ENCODE results near the gene TIMM17A.
A peak's percentile ranks its signal among the peaks of the same experiment; 100 is the strongest.

TIMM17A gene

DNA sequence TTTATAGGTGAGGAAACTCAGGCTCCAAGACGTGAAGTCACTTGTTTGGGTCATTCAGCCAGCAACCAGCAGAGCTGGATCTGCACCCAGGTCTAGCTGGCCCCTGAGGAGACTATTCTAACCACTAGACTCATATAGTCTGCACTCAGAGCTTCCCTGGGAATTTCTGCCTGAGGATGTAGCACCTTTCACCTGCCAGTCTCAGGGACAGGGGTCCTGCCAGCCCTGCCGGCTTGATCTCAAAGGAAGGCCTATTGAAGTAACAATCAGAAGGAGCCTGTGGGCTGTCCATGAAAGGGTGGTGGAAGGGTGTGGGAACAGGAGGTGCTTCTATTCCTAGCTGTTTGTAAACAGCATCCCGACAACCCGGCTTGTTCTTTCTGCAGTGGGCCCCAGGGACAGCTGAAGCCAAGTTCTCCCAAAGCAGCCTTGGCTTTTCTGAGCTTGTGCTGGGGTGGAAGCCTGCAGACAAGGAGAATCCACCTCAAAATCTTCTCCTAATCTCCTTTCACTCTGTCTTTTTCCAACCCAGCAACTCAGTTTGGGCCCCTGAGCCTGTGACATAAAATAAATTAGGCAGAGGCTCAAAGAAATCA lies 16.8 kb upstream of the TIMM17A start:
- TF ChIP-seq TEAD4 (IDR thresholded peaks at IDR 0.05) (no peak), NFIC (IDR thresholded peaks at IDR 0.05) (no peak), CREB1 (IDR thresholded peaks at IDR 0.05; ENCODE audit: low read depth) (no peak), CEBPB (IDR thresholded peaks at IDR 0.05) (no peak), RAD21 (IDR thresholded peaks at IDR 0.05; ENCODE audit: low read depth) (no peak), TAF1 (IDR thresholded peaks at IDR 0.05; ENCODE audit: low read depth) (no peak), FOXM1 (IDR thresholded peaks at IDR 0.05; ENCODE audit: borderline replicate concordance, low read depth) (no peak), EGR1 (IDR thresholded peaks at IDR 0.05) (no peak), EP300 (IDR thresholded peaks at IDR 0.05; ENCODE audit: borderline replicate concordance) (no peak), TCF12 (IDR thresholded peaks at IDR 0.05; ENCODE audit: low read depth) (no peak), YY1 (IDR thresholded peaks at IDR 0.05; ENCODE audit: low read depth) (no peak), ZBTB7A (IDR thresholded peaks at IDR 0.05; ENCODE audit: low read depth) (no peak)
- TF ChIP-seq, protein P1, sequence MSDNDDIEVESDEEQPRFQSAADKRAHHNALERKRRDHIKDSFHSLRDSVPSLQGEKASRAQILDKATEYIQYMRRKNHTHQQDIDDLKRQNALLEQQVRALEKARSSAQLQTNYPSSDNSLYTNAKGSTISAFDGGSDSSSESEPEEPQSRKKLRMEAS (IDR thresholded peaks at IDR 0.05): no peak
- TF ChIP-seq, protein P2, sequence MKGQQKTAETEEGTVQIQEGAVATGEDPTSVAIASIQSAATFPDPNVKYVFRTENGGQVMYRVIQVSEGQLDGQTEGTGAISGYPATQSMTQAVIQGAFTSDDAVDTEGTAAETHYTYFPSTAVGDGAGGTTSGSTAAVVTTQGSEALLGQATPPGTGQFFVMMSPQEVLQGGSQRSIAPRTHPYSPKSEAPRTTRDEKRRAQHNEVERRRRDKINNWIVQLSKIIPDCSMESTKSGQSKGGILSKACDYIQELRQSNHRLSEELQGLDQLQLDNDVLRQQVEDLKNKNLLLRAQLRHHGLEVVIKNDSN (IDR thresholded peaks at IDR 0.05): no peak
- TF ChIP-seq, protein P3, sequence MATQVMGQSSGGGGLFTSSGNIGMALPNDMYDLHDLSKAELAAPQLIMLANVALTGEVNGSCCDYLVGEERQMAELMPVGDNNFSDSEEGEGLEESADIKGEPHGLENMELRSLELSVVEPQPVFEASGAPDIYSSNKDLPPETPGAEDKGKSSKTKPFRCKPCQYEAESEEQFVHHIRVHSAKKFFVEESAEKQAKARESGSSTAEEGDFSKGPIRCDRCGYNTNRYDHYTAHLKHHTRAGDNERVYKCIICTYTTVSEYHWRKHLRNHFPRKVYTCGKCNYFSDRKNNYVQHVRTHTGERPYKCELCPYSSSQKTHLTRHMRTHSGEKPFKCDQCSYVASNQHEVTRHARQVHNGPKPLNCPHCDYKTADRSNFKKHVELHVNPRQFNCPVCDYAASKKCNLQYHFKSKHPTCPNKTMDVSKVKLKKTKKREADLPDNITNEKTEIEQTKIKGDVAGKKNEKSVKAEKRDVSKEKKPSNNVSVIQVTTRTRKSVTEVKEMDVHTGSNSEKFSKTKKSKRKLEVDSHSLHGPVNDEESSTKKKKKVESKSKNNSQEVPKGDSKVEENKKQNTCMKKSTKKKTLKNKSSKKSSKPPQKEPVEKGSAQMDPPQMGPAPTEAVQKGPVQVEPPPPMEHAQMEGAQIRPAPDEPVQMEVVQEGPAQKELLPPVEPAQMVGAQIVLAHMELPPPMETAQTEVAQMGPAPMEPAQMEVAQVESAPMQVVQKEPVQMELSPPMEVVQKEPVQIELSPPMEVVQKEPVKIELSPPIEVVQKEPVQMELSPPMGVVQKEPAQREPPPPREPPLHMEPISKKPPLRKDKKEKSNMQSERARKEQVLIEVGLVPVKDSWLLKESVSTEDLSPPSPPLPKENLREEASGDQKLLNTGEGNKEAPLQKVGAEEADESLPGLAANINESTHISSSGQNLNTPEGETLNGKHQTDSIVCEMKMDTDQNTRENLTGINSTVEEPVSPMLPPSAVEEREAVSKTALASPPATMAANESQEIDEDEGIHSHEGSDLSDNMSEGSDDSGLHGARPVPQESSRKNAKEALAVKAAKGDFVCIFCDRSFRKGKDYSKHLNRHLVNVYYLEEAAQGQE (IDR thresholded peaks at IDR 0.05; ENCODE audit: low read depth): no peak

DNA sequence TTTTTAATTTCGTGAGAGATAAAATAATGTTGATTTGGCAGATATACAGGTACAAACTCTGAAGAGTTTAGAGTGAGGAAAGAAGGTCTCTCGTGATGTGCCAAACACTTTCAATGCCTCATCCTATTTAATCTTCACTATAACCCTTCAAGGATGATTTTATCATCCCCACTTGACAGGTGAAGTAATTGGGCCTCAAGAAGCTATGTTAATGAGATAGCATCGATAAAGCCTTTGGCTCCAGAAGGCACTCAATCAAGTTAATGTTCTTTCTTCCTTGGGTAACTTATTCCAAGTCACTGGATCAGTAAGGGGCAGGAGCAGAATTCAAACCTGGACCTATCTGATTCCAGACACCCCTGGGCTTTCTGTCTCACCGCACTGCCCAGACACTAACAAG lies 16.2 kb upstream of the TIMM17A start:
- no peak for TF ChIP-seq CREB1 (IDR thresholded peaks at IDR 0.05; ENCODE audit: low read depth)
- TF ChIP-seq TAF1 (IDR thresholded peaks at IDR 0.05; ENCODE audit: low read depth): no peak
- no peak for TF ChIP-seq CEBPB (IDR thresholded peaks at IDR 0.05)
- TF ChIP-seq NFIC (IDR thresholded peaks at IDR 0.05): no peak
- TF ChIP-seq, protein P2 (IDR thresholded peaks at IDR 0.05): no peak
- no peak for TF ChIP-seq RAD21 (IDR thresholded peaks at IDR 0.05; ENCODE audit: low read depth)
- TF ChIP-seq FOXM1 (IDR thresholded peaks at IDR 0.05; ENCODE audit: borderline replicate concordance, low read depth): no peak
- no peak for TF ChIP-seq TEAD4 (IDR thresholded peaks at IDR 0.05)
- TF ChIP-seq EGR1 (IDR thresholded peaks at IDR 0.05): no peak
- TF ChIP-seq, protein P1 (IDR thresholded peaks at IDR 0.05): no peak

DNA sequence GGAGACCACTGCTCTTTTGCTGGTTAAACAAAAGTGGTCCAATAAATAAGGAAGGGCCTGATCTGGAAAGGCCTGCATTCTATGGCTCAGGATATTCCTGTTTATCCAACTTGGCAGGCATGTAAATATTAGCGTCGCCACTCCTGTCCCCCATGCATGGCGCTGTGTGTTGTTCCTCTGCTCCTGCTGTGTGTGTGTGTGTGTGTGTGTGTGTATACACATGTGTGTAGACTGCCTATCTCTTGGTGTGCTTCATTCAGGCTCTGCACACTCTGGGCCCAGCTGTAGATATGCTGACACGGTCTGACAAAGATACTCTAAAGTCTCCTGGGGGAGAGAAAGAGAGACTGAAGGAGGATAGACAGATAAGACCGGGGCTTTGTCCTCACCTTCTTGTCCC lies 15.7 kb upstream of the TIMM17A start:
- no peak for TF ChIP-seq FOXM1 (IDR thresholded peaks at IDR 0.05; ENCODE audit: borderline replicate concordance, low read depth)

DNA sequence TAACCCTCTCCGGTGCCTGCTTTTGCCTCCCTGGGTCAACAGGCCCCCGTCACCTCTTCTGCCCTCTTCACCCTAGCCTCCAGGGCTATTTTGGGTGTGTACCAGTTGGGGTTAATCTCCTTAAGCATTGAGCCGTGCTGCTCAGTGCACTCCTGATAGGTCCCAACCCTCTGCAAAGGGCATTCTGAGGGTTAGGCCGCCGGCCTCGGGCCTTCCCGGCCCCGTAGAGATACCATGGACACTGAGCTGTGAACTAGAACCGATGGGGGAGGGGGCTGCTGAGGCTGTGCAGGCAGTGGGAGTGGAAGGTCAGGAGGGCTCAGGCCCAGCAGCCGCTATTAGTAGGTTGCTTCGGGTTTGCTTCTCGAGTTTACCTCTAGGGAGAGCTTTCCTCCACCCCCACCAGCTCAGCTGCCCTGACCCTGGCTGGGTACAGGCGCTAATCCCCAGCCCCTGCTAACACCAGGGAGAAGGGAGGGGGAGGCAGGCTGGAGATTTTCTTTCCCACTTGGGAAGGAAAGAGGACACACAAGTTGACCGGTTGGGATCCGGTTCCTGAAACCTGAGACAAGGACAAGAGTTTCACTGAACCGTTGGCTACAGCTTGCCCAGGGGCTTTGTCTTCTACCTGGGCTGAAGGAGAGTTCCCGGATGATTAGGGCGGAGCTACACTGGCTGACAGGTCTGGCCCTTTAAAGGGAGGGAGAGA lies 13.7 kb upstream of the TIMM17A start:
- TF ChIP-seq, protein P1 (IDR thresholded peaks at IDR 0.05): peak; percentile 22; the same call in 1 of the 2 replicates
- TF ChIP-seq CREB1 (IDR thresholded peaks at IDR 0.05; ENCODE audit: low read depth) (no peak), EGR1 (IDR thresholded peaks at IDR 0.05) (no peak), TAF1 (IDR thresholded peaks at IDR 0.05; ENCODE audit: low read depth) (peak; percentile 35; the same call in 1 of the 2 replicates), CEBPB (IDR thresholded peaks at IDR 0.05) (no peak)

DNA sequence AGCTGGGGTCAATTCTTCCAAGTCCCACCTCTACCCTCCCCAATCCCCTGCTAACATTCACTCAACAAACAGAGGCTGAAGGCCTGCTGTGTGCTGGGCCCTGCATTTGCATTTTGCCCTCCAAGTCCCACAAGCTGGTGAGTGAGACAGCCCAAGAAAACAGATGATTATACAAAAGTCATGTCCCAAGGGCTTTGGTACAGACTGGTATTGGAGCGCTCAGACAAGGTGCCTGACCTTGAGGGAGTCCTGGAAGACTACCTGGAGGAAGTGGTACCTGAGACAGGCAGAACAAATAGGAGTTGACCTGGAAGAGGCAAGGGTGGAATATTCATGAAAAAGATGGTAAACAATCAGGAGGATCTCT lies 13.2 kb upstream of the TIMM17A start:
- TF ChIP-seq TEAD4 (IDR thresholded peaks at IDR 0.05) (no peak), ZBTB7A (IDR thresholded peaks at IDR 0.05; ENCODE audit: low read depth) (no peak), EP300 (IDR thresholded peaks at IDR 0.05; ENCODE audit: borderline replicate concordance) (no peak), CREB1 (IDR thresholded peaks at IDR 0.05; ENCODE audit: low read depth) (no peak), CEBPB (IDR thresholded peaks at IDR 0.05) (no peak), FOXM1 (IDR thresholded peaks at IDR 0.05; ENCODE audit: borderline replicate concordance, low read depth) (no peak)

DNA sequence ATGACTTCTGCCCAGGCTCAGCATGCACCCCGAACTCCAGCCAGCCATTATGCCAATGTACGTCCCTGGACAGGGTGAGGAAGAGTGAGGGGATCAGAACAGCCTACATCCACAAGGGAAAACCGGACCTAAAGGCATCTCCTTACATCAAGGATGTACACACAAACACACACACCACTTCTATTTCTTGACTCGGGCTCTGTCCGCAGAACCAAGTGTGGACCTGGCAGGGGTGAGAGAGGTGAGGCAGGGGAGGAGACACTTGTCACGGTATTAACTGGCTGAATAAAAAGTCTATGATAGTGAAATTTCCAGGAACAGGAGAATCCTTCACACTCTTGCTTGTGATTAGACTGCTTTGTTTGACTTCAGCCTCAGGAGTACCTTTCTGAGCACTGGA lies 11.3 kb upstream of the TIMM17A start:
- TF ChIP-seq EGR1 (IDR thresholded peaks at IDR 0.05) (no peak), ZBTB7A (IDR thresholded peaks at IDR 0.05; ENCODE audit: low read depth) (no peak), TEAD4 (IDR thresholded peaks at IDR 0.05) (no peak), CEBPB (IDR thresholded peaks at IDR 0.05) (no peak), YY1 (IDR thresholded peaks at IDR 0.05; ENCODE audit: low read depth) (no peak), FOXM1 (IDR thresholded peaks at IDR 0.05; ENCODE audit: borderline replicate concordance, low read depth) (no peak), CREB1 (IDR thresholded peaks at IDR 0.05; ENCODE audit: low read depth) (no peak), TCF12 (IDR thresholded peaks at IDR 0.05; ENCODE audit: low read depth) (no peak)

DNA sequence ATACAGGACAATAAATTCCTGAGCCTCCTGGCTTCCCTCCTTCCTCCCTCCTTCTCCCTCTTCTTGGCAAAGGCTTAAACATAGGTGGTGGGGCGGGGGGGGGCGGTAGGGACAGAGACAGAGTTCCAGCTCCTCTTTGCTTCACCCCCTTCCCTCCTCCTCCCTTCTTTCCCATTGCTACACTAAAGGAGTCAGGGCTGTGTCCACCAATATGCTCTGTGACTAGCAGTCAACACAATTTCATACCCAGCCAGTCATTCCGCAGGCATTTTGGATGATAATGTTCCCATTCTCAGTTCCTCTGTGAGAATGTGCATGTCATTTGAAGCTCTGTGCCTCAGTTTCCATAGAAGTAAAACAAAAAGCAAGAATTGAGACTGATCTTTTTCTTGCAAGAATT lies 10.7 kb upstream of the TIMM17A start:
- TF ChIP-seq TEAD4 (IDR thresholded peaks at IDR 0.05): no peak
- no peak for TF ChIP-seq ZBTB7A (IDR thresholded peaks at IDR 0.05; ENCODE audit: low read depth)
- no peak for TF ChIP-seq CREB1 (IDR thresholded peaks at IDR 0.05; ENCODE audit: low read depth)
- no peak for TF ChIP-seq FOXM1 (IDR thresholded peaks at IDR 0.05; ENCODE audit: borderline replicate concordance, low read depth)
- TF ChIP-seq, protein P3 (IDR thresholded peaks at IDR 0.05; ENCODE audit: low read depth): no peak
